BJ (cell line): ENCODE data around the gene PRSS53. TPM values are rescaled to one million over a fixed set of nuclear protein-coding genes. Genes with fewer than 3 reads are reported as not detected.

Experiments used
- CTCF ChIA-PET: fragments of 350-600 bp; formaldehyde crosslinking; extraction: SDS; loops from one replicate; lab custom pipeline; 2021; ENCODE audit warnings: antibody characterized with exemption, inconsistent platforms; lab: Yijun Ruan, JAX
- POLR2A ChIA-PET: fragments of 300-600 bp; sonication (Branson Sonifier 250); formaldehyde crosslinking; extraction: SDS; loops from one replicate; lab custom pipeline; 2021; ENCODE audit warnings: antibody characterized with exemption; lab: Charles Lee
- DNase-seq: peaks from one replicate; pipeline ENCODE4 v3.0.0-alpha.2; 2011; ENCODE audit warnings: low read depth
- H3K27me3 ChIP-seq: 2 replicates; pipeline ENCODE4 v1.6.0; 2011; ENCODE audit warnings: low read length; ENCODE audit not compliant: control insufficient read depth, insufficient read depth
- H3K36me3 ChIP-seq: 2 replicates; pipeline ENCODE4 v1.5.1; 2011; ENCODE audit warnings: low read length; ENCODE audit not compliant: control insufficient read depth, insufficient read depth
- H3K4me3 ChIP-seq: 2 replicates; pipeline ENCODE4 v1.5.1; 2011; ENCODE audit warnings: low read depth, mild to moderate bottlenecking, control low read depth, low read length
- CTCF ChIP-seq: IDR thresholded peaks from 2 replicates; pipeline ENCODE4 v1.5.1; 2011; ENCODE audit warnings: low read depth, mild to moderate bottlenecking, control low read depth, inconsistent platforms, low read length, moderate library complexity; ENCODE audit not compliant: insufficient read depth
- polyA plus RNA-seq: library from polyadenylated mRNA; depleted of rRNA; stranded (reverse); fragments of >200 nt; gene quantifications from 2 replicates; pipeline ENCODE4 v1.2.3, GENCODE V29; 2011

Gene PRSS53
- polyA plus RNA-seq, 1 experiment = 1.8 TPM

DNA sequence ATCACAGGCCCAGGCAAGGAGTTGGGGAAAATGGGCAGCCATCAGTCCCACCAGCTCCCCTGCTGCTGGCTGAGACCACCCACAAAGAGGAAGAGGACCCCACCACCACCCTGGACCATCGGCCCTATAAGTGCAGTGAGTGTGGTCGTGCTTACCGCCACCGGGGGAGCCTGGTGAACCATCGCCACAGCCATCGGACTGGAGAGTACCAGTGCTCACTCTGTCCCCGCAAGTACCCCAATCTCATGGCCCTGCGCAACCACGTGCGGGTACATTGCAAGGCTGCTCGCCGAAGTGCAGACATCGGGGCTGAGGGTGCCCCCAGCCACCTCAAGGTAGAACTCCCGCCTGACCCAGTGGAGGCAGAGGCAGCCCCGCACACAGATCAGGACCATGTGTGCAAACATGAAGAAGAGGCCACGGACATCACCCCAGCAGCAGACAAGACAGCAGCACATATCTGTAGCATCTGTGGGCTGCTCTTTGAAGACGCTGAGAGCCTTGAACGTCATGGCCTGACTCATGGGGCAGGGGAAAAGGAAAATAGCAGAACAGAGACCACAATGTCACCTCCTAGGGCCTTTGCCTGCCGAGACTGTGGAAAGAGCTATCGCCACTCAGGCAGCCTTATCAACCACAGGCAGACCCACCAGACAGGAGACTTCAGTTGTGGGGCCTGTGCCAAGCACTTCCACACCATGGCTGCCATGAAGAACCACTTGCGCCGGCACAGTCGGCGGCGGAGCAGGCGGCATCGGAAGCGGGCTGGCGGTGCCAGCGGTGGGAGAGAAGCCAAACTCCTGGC, 10.9 kb downstream of the PRSS53 start:
- CTCF ChIA-PET = interaction anchor here (0.6 kb wide), 1 partner anchor 135 kb away, joined by 3 read pairs; no protein-coding TSS in a partner anchor

GRCh38 chr16:31077024-31077423, 11.7 kb downstream of the PRSS53 start:
- no peaks in the 10 kb centered on the region for H3K27me3 ChIP-seq
- POLR2A ChIA-PET = no interaction called here
- H3K36me3 ChIP-seq = peaks cover 32% of the 10 kb centered on the region
- TF ChIP-seq CTCF = no peak
- no peak overlapping the region for H3K4me3 ChIP-seq
- no peak for DNase-seq
- CTCF ChIA-PET = no interaction called here

More for the DNA sequence above, 10.9 kb downstream of the PRSS53 start:
- POLR2A ChIA-PET = no interaction called here
- Histone ChIP-seq H3K4me3 (no peak overlapping the region), H3K36me3 (peaks cover 35% of the 10 kb centered on the region), H3K27me3 (no peaks in the 10 kb centered on the region)
- DNase-seq = no peak
- no peak for TF ChIP-seq CTCF

DNA sequence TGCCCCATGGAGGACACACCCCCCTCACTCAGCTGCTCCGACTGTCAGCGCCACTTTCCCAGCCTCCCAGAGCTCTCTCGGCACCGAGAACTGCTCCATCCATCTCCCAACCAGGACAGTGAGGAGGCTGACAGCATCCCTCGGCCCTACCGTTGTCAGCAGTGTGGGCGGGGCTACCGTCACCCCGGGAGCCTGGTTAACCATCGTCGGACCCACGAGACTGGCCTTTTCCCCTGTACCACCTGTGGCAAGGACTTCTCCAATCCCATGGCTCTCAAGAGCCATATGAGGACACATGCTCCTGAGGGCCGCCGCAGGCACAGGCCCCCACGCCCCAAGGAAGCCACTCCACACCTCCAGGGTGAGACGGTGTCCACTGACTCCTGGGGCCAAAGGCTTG, 12.4 kb downstream of the PRSS53 start:
- ChIA-PET CTCF (no interaction called here), POLR2A (no interaction called here)
- no peak for DNase-seq
- no peak for TF ChIP-seq CTCF
- Histone ChIP-seq H3K27me3 (no peaks in the 10 kb centered on the region), H3K4me3 (no peak overlapping the region), H3K36me3 (peaks cover 30% of the 10 kb centered on the region)

DNA sequence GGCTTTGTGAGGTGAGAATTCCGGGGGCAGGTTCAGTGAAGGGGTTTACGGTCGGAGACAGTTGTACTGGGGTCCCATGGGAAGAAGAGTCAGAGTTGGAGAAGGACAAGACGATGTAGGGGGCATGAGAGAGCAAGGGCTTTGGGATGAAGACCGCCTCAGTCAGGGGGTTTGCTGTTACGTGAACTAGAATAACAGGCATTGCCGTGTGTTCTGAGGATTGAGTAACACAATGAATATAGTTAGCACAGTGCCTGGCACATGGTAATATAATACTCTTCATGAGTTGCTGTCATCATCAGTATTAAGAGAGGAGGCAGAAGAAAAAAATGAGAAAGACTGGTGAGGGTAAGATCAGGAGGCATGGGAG, 13.9 kb downstream of the PRSS53 start:
- Histone ChIP-seq H3K27me3 (no peaks in the 10 kb centered on the region), H3K36me3 (peaks cover 19% of the 10 kb centered on the region), H3K4me3 (peak overlapping the region; percentile 81)
- TF ChIP-seq CTCF = no peak
- DNase-seq = no peak
- ChIA-PET POLR2A (interaction anchor here (0.6 to 1.1 kb wide), 2 partner anchors 76 to 91 kb away, joined by 3 to 11 read pairs; no protein-coding TSS in a partner anchor), CTCF (interaction anchor here (1.0 to 1.8 kb wide), 3 partner anchors 31 to 117 kb away, joined by 3 to 7 read pairs (median 3); partner anchors contain the start of gene SETD1A)

GRCh38 chr16:31073970-31074813, 14.6 kb downstream of the PRSS53 start, which contains the start of the genes ZNF646 and ZNF668:
Gene ZNF646, plus strand, starts transcription at chr16:31074422. Its CDS starts 1,903 bp downstream, at chr16:31076325.
Gene ZNF668, minus strand, starts transcription at chr16:31074240. Its CDS starts 9,781 bp downstream, at chr16:31064459.
- Histone ChIP-seq H3K4me3 (peak within 1 kb of the TSS; percentile 81), H3K27me3 (no peaks in the 10 kb centered on the region), H3K36me3 (peaks cover 15% of the 10 kb centered on the region)
- ChIA-PET CTCF (interaction anchor here (0.5 to 1.8 kb wide), 10 partner anchors 10 to 139 kb away, joined by 3 to 11 read pairs (median 3); partner anchors contain the start of genes BCKDK, HSD3B7 and SETD1A), POLR2A (interaction anchor here (0.6 to 1.1 kb wide), 2 partner anchors 75 to 90 kb away, joined by 3 to 11 read pairs; no protein-coding TSS in a partner anchor)
- DNase-seq = peak; percentile 94
- no peak for TF ChIP-seq CTCF
